Stimulated activated naive B cell treated with anti-CD40 and anti-IgM and Interleukin-4, amounts not matched to agents 10 μg/mL and 1 μg/mL and 100 μg/mL, for 72 hours (primary cell): ENCODE measurements around the gene TCFL5.

ENCODE experiments used
- ATAC-seq, 2 donors: fragments of 150-1000 bp; cut with Tn5 transposase; replicated peaks; 2 replicates each; pipeline ENCODE4 v1.10.0; 2021; ENCODE audit warnings: moderate library complexity in 1 of 2
- DNase-seq: peaks from one replicate; pipeline ENCODE4 v3.0.0; 2021
- H3K27ac Mint-ChIP-seq: one replicate; pipeline ENCODE4 v1.8.0; 2022; ENCODE audit warnings: mild to moderate bottlenecking, mixed read lengths
- H3K27me3 Mint-ChIP-seq, 2 donors: one replicate each; pipeline ENCODE4 v1.8.0; 2022; ENCODE audit warnings: mixed read lengths in 2 of 2
- H3K36me3 Mint-ChIP-seq, 2 donors: one replicate each; pipeline ENCODE4 v1.8.0; 2022; ENCODE audit warnings: mixed read lengths in 2 of 2, mild to moderate bottlenecking in 1 of 2
- H3K4me1 Mint-ChIP-seq, 2 donors: one replicate each; pipeline ENCODE4 v1.8.0; 2022; ENCODE audit warnings: mixed read lengths in 2 of 2, mild to moderate bottlenecking in 1 of 2
- H3K4me3 Mint-ChIP-seq, 2 donors: one replicate each; pipeline ENCODE4 v1.8.0; 2022; ENCODE audit warnings: mild to moderate bottlenecking in 2 of 2, mixed read lengths in 2 of 2, moderate library complexity in 1 of 2
- H3K9me3 Mint-ChIP-seq, 2 donors: one replicate each; pipeline ENCODE4 v1.8.0; 2022; ENCODE audit warnings: mixed read lengths in 2 of 2, mild to moderate bottlenecking in 1 of 2

The TCFL5 gene

GRCh38 chr20:62825986-62826645 lies 35.5 kb downstream of the TCFL5 start:
- no peak for DNase-seq
- H3K27ac Mint-ChIP-seq, result no peak overlapping the region
- no peak overlapping the region for H3K4me3 Mint-ChIP-seq
- peak; percentile 61 to 68 for ATAC-seq
- H3K4me1 Mint-ChIP-seq, result peaks cover 6 to 21% of the 10 kb centered on the region in 2 donors
- H3K36me3 Mint-ChIP-seq, result no peaks in the 10 kb centered on the region
- no peaks in the 10 kb centered on the region for H3K9me3 Mint-ChIP-seq
- no peaks in the 10 kb centered on the region for H3K27me3 Mint-ChIP-seq

DNA sequence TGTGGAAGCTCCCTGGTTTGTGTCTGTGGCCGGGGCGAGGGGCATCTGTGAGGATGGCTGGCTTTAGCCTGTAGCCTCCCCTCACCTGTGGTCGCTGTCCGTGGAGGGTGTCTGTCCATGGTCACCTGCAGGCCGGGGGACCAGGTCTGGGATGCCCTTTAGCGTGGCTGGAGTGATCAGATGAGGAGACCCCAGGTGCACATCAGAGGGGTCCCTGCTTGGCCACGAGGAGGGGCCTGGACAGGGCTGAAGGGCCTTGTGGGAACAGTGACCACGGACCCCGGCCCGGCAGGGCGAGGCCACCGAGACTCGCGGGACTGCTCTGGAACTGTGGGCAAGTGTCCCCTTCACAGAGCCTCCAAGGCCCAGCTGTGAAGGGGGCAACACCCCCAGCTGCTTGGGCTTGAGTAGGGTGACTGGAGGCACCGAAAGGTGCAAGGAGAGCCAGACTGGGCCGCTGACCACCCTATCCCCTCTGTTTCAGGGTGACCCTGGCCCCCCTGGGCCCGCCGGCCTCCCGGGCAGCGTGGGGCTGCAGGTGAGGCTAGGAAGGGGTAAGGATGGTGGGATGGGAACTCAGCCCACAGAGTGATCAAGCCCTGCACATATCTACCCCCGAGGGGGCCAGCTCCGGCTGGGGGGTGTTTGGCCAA lies 36.2 kb downstream of the TCFL5 start:
- DNase-seq (no peak), ATAC-seq (no peak)
- H3K36me3 Mint-ChIP-seq, result no peaks in the 10 kb centered on the region
- peaks cover under 1 to 1% of the 10 kb centered on the region in 2 donors for H3K27me3 Mint-ChIP-seq
- H3K27ac Mint-ChIP-seq, result no peak overlapping the region
- H3K4me3 Mint-ChIP-seq, result peak overlapping the region in 1 of 2 donors; percentile 16
- H3K9me3 Mint-ChIP-seq, result no peaks in the 10 kb centered on the region
- peaks cover 6 to 17% of the 10 kb centered on the region in 2 donors for H3K4me1 Mint-ChIP-seq

GRCh38 chr20:62824476-62825332 lies 36.9 kb downstream of the TCFL5 start:
- Mint-ChIP-seq H3K27ac (no peak overlapping the region), H3K4me3 (peak overlapping the region; percentile 46 to 78), H3K27me3 (peaks cover 4 to 9% of the 10 kb centered on the region in 2 donors), H3K36me3 (no peaks in the 10 kb centered on the region), H3K4me1 (peaks cover 6 to 17% of the 10 kb centered on the region in 2 donors), H3K9me3 (no peaks in the 10 kb centered on the region)
- DNase-seq (no peak), ATAC-seq (peak; percentile 51 to 67)

- Mint-ChIP-seq H3K4me1 (peaks cover 6 to 17% of the 10 kb centered on the region in 2 donors), H3K9me3 (no peaks in the 10 kb centered on the region), H3K27ac (no peak overlapping the region), H3K4me3 (no peak overlapping the region), H3K36me3 (no peaks in the 10 kb centered on the region), H3K27me3 (peaks cover 4 to 17% of the 10 kb centered on the region in 2 donors)
- DNase-seq (no peak), ATAC-seq (no peak)
Measured at GRCh38 chr20:62823688-62824475, 37.7 kb downstream of the TCFL5 start.

DNA sequence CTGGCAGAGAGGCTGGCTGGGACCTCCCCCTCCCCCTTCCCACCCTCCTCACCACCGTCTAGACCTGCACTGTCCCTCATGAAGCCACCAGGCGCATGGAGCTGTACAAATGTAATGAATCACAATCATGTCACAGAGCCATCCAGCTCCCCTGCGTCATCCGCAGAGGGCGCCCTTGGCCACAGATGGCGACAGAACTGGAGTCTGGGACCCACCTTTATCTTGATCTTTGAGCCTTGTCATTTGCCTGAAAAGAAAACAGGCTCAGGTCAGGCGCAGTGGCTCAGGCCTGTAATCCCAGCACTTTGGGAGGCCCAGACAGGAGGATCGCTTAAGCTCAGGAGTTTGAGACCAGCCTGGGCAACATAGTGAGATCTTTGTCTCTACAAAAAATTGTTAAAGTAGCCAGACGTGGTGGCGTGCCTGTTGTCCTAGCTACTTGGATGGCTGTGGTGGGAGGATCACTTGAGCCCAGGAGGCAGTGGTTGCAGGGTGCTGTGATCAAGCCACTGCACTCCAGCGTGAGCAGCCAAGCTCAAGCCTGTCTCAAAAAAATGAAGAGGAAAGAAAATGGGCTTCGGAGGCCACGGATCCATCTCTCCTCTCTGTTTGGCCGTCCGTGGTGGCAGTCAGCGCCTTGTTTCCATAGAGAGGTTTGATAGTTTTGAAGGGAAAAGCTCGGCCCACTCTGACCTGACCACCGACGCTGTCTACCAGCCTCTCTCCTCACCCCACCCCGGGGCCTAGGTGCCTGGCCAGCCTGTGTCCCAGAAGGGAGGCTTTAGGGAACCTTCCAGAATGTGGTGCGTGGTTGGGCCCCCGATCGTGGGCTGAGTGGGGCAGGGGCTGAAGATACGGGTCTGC lies 38.6 kb downstream of the TCFL5 start:
- H3K27me3 Mint-ChIP-seq, result peaks cover 11 to 26% of the 10 kb centered on the region in 2 donors
- no peak for DNase-seq
- peak overlapping the region; percentile 20 for H3K27ac Mint-ChIP-seq
- no peaks in the 10 kb centered on the region for H3K9me3 Mint-ChIP-seq
- peak; percentile 47 to 60 for ATAC-seq
- peaks cover 6 to 17% of the 10 kb centered on the region in 2 donors for H3K4me1 Mint-ChIP-seq
- H3K36me3 Mint-ChIP-seq, result no peaks in the 10 kb centered on the region
- peak overlapping the region in 1 of 2 donors; percentile 12 for H3K4me3 Mint-ChIP-seq

- no peaks in the 10 kb centered on the region for H3K36me3 Mint-ChIP-seq
- ATAC-seq, result no peak
- no peak overlapping the region for H3K4me3 Mint-ChIP-seq
- H3K27me3 Mint-ChIP-seq, result peaks cover 13 to 31% of the 10 kb centered on the region in 2 donors
- no peak for DNase-seq
- H3K4me1 Mint-ChIP-seq, result peaks cover 6 to 17% of the 10 kb centered on the region in 2 donors
- no peaks in the 10 kb centered on the region for H3K9me3 Mint-ChIP-seq
- H3K27ac Mint-ChIP-seq, result no peak overlapping the region
Measured at GRCh38 chr20:62822239-62822787, 39.3 kb downstream of the TCFL5 start.

GRCh38 chr20:62821726-62822210 lies 39.9 kb downstream of the TCFL5 start:
- H3K36me3 Mint-ChIP-seq, result no peaks in the 10 kb centered on the region
- ATAC-seq (no peak), DNase-seq (no peak)
- peaks cover 6 to 17% of the 10 kb centered on the region in 2 donors for H3K4me1 Mint-ChIP-seq
- no peaks in the 10 kb centered on the region for H3K9me3 Mint-ChIP-seq
- no peak overlapping the region for H3K27ac Mint-ChIP-seq
- H3K4me3 Mint-ChIP-seq, result no peak overlapping the region
- peaks cover 13 to 31% of the 10 kb centered on the region in 2 donors for H3K27me3 Mint-ChIP-seq

GRCh38 chr20:62820962-62821725 lies 40.5 kb downstream of the TCFL5 start:
- Mint-ChIP-seq H3K27ac (no peak overlapping the region), H3K36me3 (no peaks in the 10 kb centered on the region), H3K4me3 (no peak overlapping the region), H3K9me3 (no peaks in the 10 kb centered on the region), H3K27me3 (peaks cover 13 to 35% of the 10 kb centered on the region in 2 donors), H3K4me1 (peaks cover 3 to 16% of the 10 kb centered on the region in 2 donors)
- DNase-seq, result no peak
- ATAC-seq, result no peak

- ATAC-seq (no peak), DNase-seq (no peak)
- Mint-ChIP-seq H3K27ac (no peak overlapping the region), H3K4me1 (peaks cover 7 to 19% of the 10 kb centered on the region in 2 donors), H3K27me3 (peaks cover 20 to 42% of the 10 kb centered on the region in 2 donors), H3K4me3 (no peak overlapping the region), H3K9me3 (no peaks in the 10 kb centered on the region), H3K36me3 (no peaks in the 10 kb centered on the region)
Measured at GRCh38 chr20:62820208-62820961, 41.2 kb downstream of the TCFL5 start.

DNA sequence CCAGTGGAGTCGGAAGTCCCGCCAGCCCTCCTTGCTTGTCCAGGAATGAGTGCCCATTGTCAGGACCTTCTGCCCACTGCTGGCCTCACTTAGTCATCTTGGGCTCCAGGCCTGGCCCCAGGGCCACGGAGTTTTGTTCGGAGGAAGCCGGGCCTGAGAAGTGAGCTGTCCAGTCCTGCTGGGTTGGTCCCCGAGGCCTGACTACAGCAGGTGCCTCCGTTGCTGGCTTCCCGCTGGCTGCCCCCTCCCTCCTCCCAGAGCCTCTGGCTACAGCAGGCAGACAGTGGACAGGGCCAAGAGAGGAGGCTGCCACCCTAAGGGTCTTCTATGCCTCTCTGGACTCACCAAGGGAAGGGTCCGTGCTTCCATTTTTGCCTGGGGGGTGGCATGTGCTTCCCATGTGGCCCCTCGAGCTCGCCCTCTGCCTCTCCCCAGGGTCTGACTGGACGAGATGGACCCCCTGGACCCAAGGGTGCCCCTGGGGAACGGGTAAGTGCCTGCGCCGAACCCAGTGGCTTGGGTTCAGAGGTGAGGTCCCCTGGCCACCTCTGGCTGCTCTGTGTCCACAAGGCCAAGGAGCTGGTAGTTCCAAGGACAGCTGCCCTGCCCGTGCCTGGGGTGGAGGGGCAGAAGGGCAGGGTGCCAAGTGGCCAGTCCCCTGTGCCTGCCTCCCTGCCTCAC lies 42.0 kb downstream of the TCFL5 start:
- H3K9me3 Mint-ChIP-seq, result no peaks in the 10 kb centered on the region
- ATAC-seq (no peak), DNase-seq (no peak)
- H3K36me3 Mint-ChIP-seq, result peaks cover under 1% of the 10 kb centered on the region in 2 donors
- peaks cover 26 to 50% of the 10 kb centered on the region in 2 donors for H3K27me3 Mint-ChIP-seq
- no peak overlapping the region for H3K4me3 Mint-ChIP-seq
- peaks cover 6 to 23% of the 10 kb centered on the region in 2 donors for H3K4me1 Mint-ChIP-seq
- no peak overlapping the region for H3K27ac Mint-ChIP-seq
